ENCODE data around the gene CD151. TPM values are rescaled to one million over a fixed set of nuclear protein-coding genes. Genes with fewer than 3 reads are reported as not detected.

The CD151 gene
- total RNA-seq, 1 experiment from 2014 or later = 296 TPM

GRCh38 chr11:788953-789940, 43.5 kb upstream of the CD151 start:
- intact Hi-C loops (cut with micrococcal nuclease) = no loop called here
- H3K4me3 ChIP-seq (replicated peaks in 1 of 2; ENCODE audit: low read depth in 1 of 2, low read length in 2 of 2) = no peak overlapping the region
- ATAC-seq (no peak), DNase-seq (ENCODE audit: low read depth, low spot score) (no peak)
- CTCF ChIA-PET = no interaction called here
- peaks cover 7 to 16% of the 10 kb centered on the region in 2 experiments; a peak in 3 of 4 replicates for H3K4me1 ChIP-seq (ENCODE audit: control insufficient read depth in 1 of 2, insufficient read depth in 2 of 2, low read length in 2 of 2)
- no peak overlapping the region for H3K4me2 ChIP-seq (ENCODE audit: low read length)
- peaks cover 4% of the 10 kb centered on the region; the same call in 1 of the 2 replicates for H3K79me2 ChIP-seq (ENCODE audit: insufficient read depth, low read length)
- H4K20me1 ChIP-seq (ENCODE audit: insufficient read depth) = no peaks in the 10 kb centered on the region
- no peak overlapping the region for H3K9ac ChIP-seq (ENCODE audit: low read length)
- no peaks in the 10 kb centered on the region for H3K9me2 ChIP-seq (ENCODE audit: insufficient read depth)
- RAD21 ChIA-PET (ENCODE audit: low non-redundant PET in 1 of 2, low total read pairs in 2 of 2, uncharacterized antibody in 2 of 2, unreplicated experiment in 2 of 2) = no interaction called here
- H2AFZ ChIP-seq (ENCODE audit: low read depth, low read length, poor library complexity, severe bottlenecking) = no peak overlapping the region
- no peaks in the 10 kb centered on the region for H3K9me3 ChIP-seq (ENCODE audit: control insufficient read depth in 1 of 2, insufficient read depth in 1 of 2, low read depth in 1 of 2, low read length in 2 of 2)
- H3K27ac ChIP-seq (ENCODE audit: low read depth, low read length) = no peak overlapping the region
- H3K36me3 ChIP-seq (ENCODE audit: control insufficient read depth in 1 of 2, insufficient read depth in 2 of 2, low read length in 2 of 2) = peaks cover 0 to 4% of the 10 kb centered on the region in 2 experiments; a peak in 1 of 4 replicates
- no peaks in the 10 kb centered on the region for H3K27me3 ChIP-seq (ENCODE audit: insufficient read depth, low read length)
- BruUV-seq (replicated peaks) = no TSS peak
- POLR2A ChIA-PET = no interaction called here
- TF ChIP-seq ELF1 (IDR thresholded peaks at IDR 0.05; ENCODE audit: borderline replicate concordance, low read depth) = no peak
- TF ChIP-seq, protein P1, sequence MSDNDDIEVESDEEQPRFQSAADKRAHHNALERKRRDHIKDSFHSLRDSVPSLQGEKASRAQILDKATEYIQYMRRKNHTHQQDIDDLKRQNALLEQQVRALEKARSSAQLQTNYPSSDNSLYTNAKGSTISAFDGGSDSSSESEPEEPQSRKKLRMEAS (IDR thresholded peaks at IDR 0.05) = no peak

GRCh38 chr11:789943-790342, 42.8 kb upstream of the CD151 start, which contains the start of gene CEND1:
Gene CEND1 (minus strand): TSS chr11:790090. CDS start chr11:788576, 1,514 bp downstream.
- Histone ChIP-seq H4K20me1 (ENCODE audit: insufficient read depth) (no peaks in the 10 kb centered on the region), H3K27me3 (ENCODE audit: insufficient read depth, low read length) (no peaks in the 10 kb centered on the region), H3K4me2 (ENCODE audit: low read length) (peak within 1 kb of the TSS; percentile 13; the same call in 1 of the 2 replicates), H2AFZ (ENCODE audit: low read depth, low read length, poor library complexity, severe bottlenecking) (no peak within 1 kb of the TSS), H3K27ac (ENCODE audit: low read depth, low read length) (peak within 1 kb of the TSS; percentile 39), H3K9ac (ENCODE audit: low read length) (no peak within 1 kb of the TSS), H3K4me1 (ENCODE audit: control insufficient read depth in 1 of 2, insufficient read depth in 2 of 2, low read length in 2 of 2) (peaks cover 9 to 23% of the 10 kb centered on the region in 2 experiments; a peak in 3 of 4 replicates), H3K9me3 (ENCODE audit: control insufficient read depth in 1 of 2, insufficient read depth in 1 of 2, low read depth in 1 of 2, low read length in 2 of 2) (no peaks in the 10 kb centered on the region), H3K4me3 (replicated peaks in 1 of 2; ENCODE audit: low read depth in 1 of 2, low read length in 2 of 2) (no peak within 1 kb of the TSS), H3K36me3 (ENCODE audit: control insufficient read depth in 1 of 2, insufficient read depth in 2 of 2, low read length in 2 of 2) (peaks cover 0 to 4% of the 10 kb centered on the region in 2 experiments; a peak in 1 of 4 replicates), H3K79me2 (ENCODE audit: insufficient read depth, low read length) (peaks cover 4% of the 10 kb centered on the region; the same call in 1 of the 2 replicates), H3K9me2 (ENCODE audit: insufficient read depth) (no peaks in the 10 kb centered on the region)
- TF ChIP-seq, protein P2, sequence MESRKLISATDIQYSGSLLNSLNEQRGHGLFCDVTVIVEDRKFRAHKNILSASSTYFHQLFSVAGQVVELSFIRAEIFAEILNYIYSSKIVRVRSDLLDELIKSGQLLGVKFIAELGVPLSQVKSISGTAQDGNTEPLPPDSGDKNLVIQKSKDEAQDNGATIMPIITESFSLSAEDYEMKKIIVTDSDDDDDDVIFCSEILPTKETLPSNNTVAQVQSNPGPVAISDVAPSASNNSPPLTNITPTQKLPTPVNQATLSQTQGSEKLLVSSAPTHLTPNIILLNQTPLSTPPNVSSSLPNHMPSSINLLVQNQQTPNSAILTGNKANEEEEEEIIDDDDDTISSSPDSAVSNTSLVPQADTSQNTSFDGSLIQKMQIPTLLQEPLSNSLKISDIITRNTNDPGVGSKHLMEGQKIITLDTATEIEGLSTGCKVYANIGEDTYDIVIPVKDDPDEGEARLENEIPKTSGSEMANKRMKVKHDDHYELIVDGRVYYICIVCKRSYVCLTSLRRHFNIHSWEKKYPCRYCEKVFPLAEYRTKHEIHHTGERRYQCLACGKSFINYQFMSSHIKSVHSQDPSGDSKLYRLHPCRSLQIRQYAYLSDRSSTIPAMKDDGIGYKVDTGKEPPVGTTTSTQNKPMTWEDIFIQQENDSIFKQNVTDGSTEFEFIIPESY (IDR thresholded peaks at IDR 0.05; ENCODE audit: extremely low read depth, insufficient replicate concordance, low read length) = no peak
- no peak for TF ChIP-seq POLR2A (IDR thresholded peaks at IDR 0.05; ENCODE audit: borderline replicate concordance, extremely low read depth, insufficient read depth, insufficient read length)
- no peak for TF ChIP-seq ELF1 (IDR thresholded peaks at IDR 0.05; ENCODE audit: borderline replicate concordance, low read depth)
- TF ChIP-seq, protein P1 (IDR thresholded peaks at IDR 0.05) = no peak
- no peak for TF ChIP-seq EGR1 (IDR thresholded peaks at IDR 0.05; ENCODE audit: low read depth)
- ChIA-PET RAD21 (ENCODE audit: low non-redundant PET in 1 of 2, low total read pairs in 2 of 2, uncharacterized antibody in 2 of 2, unreplicated experiment in 2 of 2) (no interaction called here), CTCF (no interaction called here), POLR2A (interaction anchor here (1.0 kb wide), 1 partner anchor 12 kb away, joined by 8 read pairs; no protein-coding TSS in a partner anchor)
- peak; percentile 53 for ATAC-seq
- intact Hi-C loops (cut with micrococcal nuclease) = no loop called here
- no peak for DNase-seq (ENCODE audit: low read depth, low spot score)
- no TSS peak for BruUV-seq (replicated peaks)
